ENCODE results near the gene CHAF1A. TPM values are rescaled to one million over a fixed set of nuclear protein-coding genes. Genes with fewer than 3 reads are reported as not detected.

The CHAF1A gene
- total and polyA plus RNA-seq, 2 donors (not counting 1 experiment from before 2014, with no cell fraction given), result 5.9 TPM

- H3K79me2 ChIP-seq (ENCODE audit: control insufficient read depth, insufficient read depth, low read length), result peaks cover 27% of the 10 kb centered on the region
- no peaks in the 10 kb centered on the region for H3K9me3 ChIP-seq (ENCODE audit: control insufficient read depth, insufficient read depth, low read depth, low read length)
- peak overlapping the region; percentile 99 for H3K4me2 ChIP-seq (ENCODE audit: extremely low read depth, insufficient read depth, low read length)
- no peak for TF ChIP-seq CTCF (conservative IDR thresholded peaks at IDR 0.05 in 1 of 2, IDR thresholded peaks at IDR 0.05 in 1 of 2; ENCODE audit: low read depth in 1 of 2, low read length in 2 of 2)
- TF ChIP-seq EZH2 (IDR thresholded peaks at IDR 0.05; ENCODE audit: low read length, missing control alignments), result no peak
- peak; percentile 26 to 71 for DNase-seq (ENCODE audit: low read depth in 2 of 2)
- H3K4me3 ChIP-seq (replicated peaks in 1 of 4; ENCODE audit: control extremely low read depth in 1 of 4, insufficient read depth in 1 of 4, low read depth in 3 of 4, low read length in 4 of 4), result peak overlapping the region; percentile 27 to 94 (median 58)
- peak overlapping the region; percentile 67 for H3K27ac ChIP-seq (ENCODE audit: insufficient read depth, low read length)
- no peaks in the 10 kb centered on the region for H4K20me1 ChIP-seq (ENCODE audit: control insufficient read depth, extremely low read depth, insufficient read depth, low read length)
- H3K4me1 ChIP-seq (ENCODE audit: control insufficient read depth, extremely low read depth, insufficient read depth, low read length), result peaks cover 15% of the 10 kb centered on the region
- H3K9ac ChIP-seq (ENCODE audit: insufficient read depth, low read length), result no peak overlapping the region
- no peak overlapping the region for H2AFZ ChIP-seq (ENCODE audit: low read length)
- peaks cover 26% of the 10 kb centered on the region for H3K36me3 ChIP-seq (ENCODE audit: control insufficient read depth, insufficient read depth, low read length)
- no peaks in the 10 kb centered on the region for H3K27me3 ChIP-seq (ENCODE audit: control insufficient read depth, insufficient read depth, low read length)
Observed at GRCh38 chr19:4454747-4455718, 52.6 kb downstream of the CHAF1A start.

- peak; percentile 61 to 78 for DNase-seq (ENCODE audit: low read depth in 2 of 2)
- Histone ChIP-seq H4K20me1 (ENCODE audit: control insufficient read depth, extremely low read depth, insufficient read depth, low read length) (no peaks in the 10 kb centered on the region), H3K36me3 (ENCODE audit: control insufficient read depth, insufficient read depth, low read length) (peaks cover 23% of the 10 kb centered on the region), H3K27me3 (ENCODE audit: control insufficient read depth, insufficient read depth, low read length) (no peaks in the 10 kb centered on the region), H3K27ac (ENCODE audit: insufficient read depth, low read length) (peak overlapping the region; percentile 92), H3K79me2 (ENCODE audit: control insufficient read depth, insufficient read depth, low read length) (peaks cover 27% of the 10 kb centered on the region), H3K4me3 (replicated peaks in 1 of 4; ENCODE audit: control extremely low read depth in 1 of 4, insufficient read depth in 1 of 4, low read depth in 3 of 4, low read length in 4 of 4) (peak overlapping the region; percentile 62 to 94 (median 74)), H3K9ac (ENCODE audit: insufficient read depth, low read length) (peak overlapping the region; percentile 81), H3K9me3 (ENCODE audit: control insufficient read depth, insufficient read depth, low read depth, low read length) (no peaks in the 10 kb centered on the region), H2AFZ (ENCODE audit: low read length) (no peak overlapping the region), H3K4me1 (ENCODE audit: control insufficient read depth, extremely low read depth, insufficient read depth, low read length) (peaks cover 15% of the 10 kb centered on the region), H3K4me2 (ENCODE audit: extremely low read depth, insufficient read depth, low read length) (peak overlapping the region; percentile 99)
- peak in 1 of 2 donors; percentile 7 for TF ChIP-seq CTCF (conservative IDR thresholded peaks at IDR 0.05 in 1 of 2, IDR thresholded peaks at IDR 0.05 in 1 of 2; ENCODE audit: low read depth in 1 of 2, low read length in 2 of 2)
- TF ChIP-seq EZH2 (IDR thresholded peaks at IDR 0.05; ENCODE audit: low read length, missing control alignments), result no peak
Observed at GRCh38 chr19:4455719-4456475, 53.5 kb downstream of the CHAF1A start.

- peak; percentile 65 to 72 for DNase-seq (ENCODE audit: low read depth in 2 of 2)
- H3K4me3 ChIP-seq (replicated peaks in 1 of 4; ENCODE audit: control extremely low read depth in 1 of 4, insufficient read depth in 1 of 4, low read depth in 3 of 4, low read length in 4 of 4), result peak overlapping the region; percentile 62 to 94 (median 74)
- H3K9me3 ChIP-seq (ENCODE audit: control insufficient read depth, insufficient read depth, low read depth, low read length), result no peaks in the 10 kb centered on the region
- no peaks in the 10 kb centered on the region for H3K27me3 ChIP-seq (ENCODE audit: control insufficient read depth, insufficient read depth, low read length)
- H3K4me2 ChIP-seq (ENCODE audit: extremely low read depth, insufficient read depth, low read length), result peak overlapping the region; percentile 99
- no peak overlapping the region for H2AFZ ChIP-seq (ENCODE audit: low read length)
- H3K36me3 ChIP-seq (ENCODE audit: control insufficient read depth, insufficient read depth, low read length), result peaks cover 23% of the 10 kb centered on the region
- TF ChIP-seq EZH2 (IDR thresholded peaks at IDR 0.05; ENCODE audit: low read length, missing control alignments), result no peak
- peak in 1 of 2 donors; percentile 1 for TF ChIP-seq CTCF (conservative IDR thresholded peaks at IDR 0.05 in 1 of 2, IDR thresholded peaks at IDR 0.05 in 1 of 2; ENCODE audit: low read depth in 1 of 2, low read length in 2 of 2)
- no peaks in the 10 kb centered on the region for H4K20me1 ChIP-seq (ENCODE audit: control insufficient read depth, extremely low read depth, insufficient read depth, low read length)
- H3K9ac ChIP-seq (ENCODE audit: insufficient read depth, low read length), result peak overlapping the region; percentile 81
- H3K79me2 ChIP-seq (ENCODE audit: control insufficient read depth, insufficient read depth, low read length), result peaks cover 27% of the 10 kb centered on the region
- H3K4me1 ChIP-seq (ENCODE audit: control insufficient read depth, extremely low read depth, insufficient read depth, low read length), result peaks cover 15% of the 10 kb centered on the region
- H3K27ac ChIP-seq (ENCODE audit: insufficient read depth, low read length), result peak overlapping the region; percentile 92
Observed at GRCh38 chr19:4456476-4456842, 54.0 kb downstream of the CHAF1A start.
